HG02981 (cell line): ENCODE results near the gene DRD4.
"Not testable (repeated sequence)": the region's sequence is repeated elsewhere in the genome, so short reads cannot be mapped to it uniquely, and the experiment has no call there.

Source experiments
- ATAC-seq: cut with Tn5 transposase; IDR thresholded peaks from one replicate; pipeline ENCODE4 v1.9.1; 2021; ENCODE audit warnings: mild to moderate bottlenecking, moderate library complexity; ENCODE audit not compliant: unreplicated experiment

Gene DRD4

GRCh38 chr11:641806-642370 is 4.8 kb downstream of the DRD4 start:
- ATAC-seq: no peak

GRCh38 chr11:643366-643765 is 6.3 kb downstream of the DRD4 start:
- no peak for ATAC-seq

GRCh38 chr11:643849-644738 is 7.0 kb downstream of the DRD4 start:
- ATAC-seq: no peak

- ATAC-seq: no peak
These were observed 8.5 kb downstream of the DRD4 start for GRCh38 chr11:645536-645935.

- no peak for ATAC-seq
These were observed 9.1 kb downstream of the DRD4 start for GRCh38 chr11:646214-646613.

- ATAC-seq: not testable (repeated sequence)
These were observed 10.6 kb downstream of the DRD4 start for GRCh38 chr11:647672-648158.

GRCh38 chr11:650482-650881 is 13.4 kb downstream of the DRD4 start:
- no peak for ATAC-seq

- not testable (repeated sequence) for ATAC-seq
These were observed 16.1 kb downstream of the DRD4 start for GRCh38 chr11:653136-653535.

GRCh38 chr11:653837-654236 is 16.8 kb downstream of the DRD4 start:
- no peak for ATAC-seq

GRCh38 chr11:654444-654843 is 17.4 kb downstream of the DRD4 start:
- not testable (repeated sequence) for ATAC-seq

- no peak for ATAC-seq
These were observed 18.1 kb downstream of the DRD4 start for GRCh38 chr11:655036-655726.

GRCh38 chr11:656426-656825 is 19.4 kb downstream of the DRD4 start:
- no peak for ATAC-seq

GRCh38 chr11:656866-657265 is 19.8 kb downstream of the DRD4 start:
- no peak for ATAC-seq

GRCh38 chr11:657691-658126 is 20.6 kb downstream of the DRD4 start:
- no peak for ATAC-seq

GRCh38 chr11:659532-660085 is 22.5 kb downstream of the DRD4 start:
- no peak for ATAC-seq

- no peak for ATAC-seq
These were observed 23.2 kb downstream of the DRD4 start for GRCh38 chr11:660281-660680.

- no peak for ATAC-seq
These were observed 23.8 kb downstream of the DRD4 start for GRCh38 chr11:660681-661444.

GRCh38 chr11:662689-663274 is 25.7 kb downstream of the DRD4 start:
- no peak for ATAC-seq

- ATAC-seq: no peak
These were observed 28.1 kb downstream of the DRD4 start for GRCh38 chr11:665062-665703.
